Upper lobe of right lung (tissue), 1 donor: ENCODE data around the gene STIMATE. TPM values are rescaled to one million over a fixed set of nuclear protein-coding genes. Genes with fewer than 3 reads are reported as not detected.

Experiments
- ATAC-seq: fragments of 200-7000 bp; cut with Tn5 transposase; one replicate; pipeline ENCODE4 v1.9.1; 2020; ENCODE audit warnings: mild to moderate bottlenecking, moderate library complexity
- DNase-seq: peaks from one replicate; pipeline ENCODE4 v3.0.0-alpha.2; 2020
- H3K27ac ChIP-seq: fragments of 200-600 bp; one replicate; pipeline ENCODE4 v1.8.0; 2022
- H3K27me3 ChIP-seq: fragments of 200-600 bp; one replicate; pipeline ENCODE4 v1.8.0; 2022; ENCODE audit warnings: mild to moderate bottlenecking
- H3K36me3 ChIP-seq: fragments of 200-600 bp; one replicate; pipeline ENCODE4 v1.8.0; 2022
- H3K4me1 ChIP-seq: fragments of 200-600 bp; one replicate; pipeline ENCODE4 v1.8.0; 2022
- H3K4me3 ChIP-seq: fragments of 200-600 bp; one replicate; pipeline ENCODE4 v1.8.0; 2022; ENCODE audit warnings: mild to moderate bottlenecking
- H3K9me3 ChIP-seq: fragments of 200-600 bp; one replicate; pipeline ENCODE4 v1.8.0; 2022
- intact Hi-C: fragments of 100-400 bp; cut with DNase I; formaldehyde crosslinking; loops from one replicate; pipeline ENCODE4 v1.11.0; 2022
- total RNA-seq: library from RNA; stranded (reverse); fragmentation: NEBNext Ultra II Directional; extraction: Animal tissue kit (Norgen Biotek cat#: 25700); gene quantifications from one replicate; pipeline ENCODE4 v1.2.1, GENCODE V29; 2021
- TF ChIP-seq, protein P1 (sequence below): fragments of 200-600 bp; IDR thresholded peaks from one replicate; pipeline ENCODE4 v1.8.0; 2022; ENCODE audit warnings: antibody characterized with exemption
- donor health status: DM: no; HTN: yes; CAD: no; lungs with severe emphysema.

STIMATE gene
- total RNA-seq, 1 donor from 2014 or later: 34.7 TPM

DNA sequence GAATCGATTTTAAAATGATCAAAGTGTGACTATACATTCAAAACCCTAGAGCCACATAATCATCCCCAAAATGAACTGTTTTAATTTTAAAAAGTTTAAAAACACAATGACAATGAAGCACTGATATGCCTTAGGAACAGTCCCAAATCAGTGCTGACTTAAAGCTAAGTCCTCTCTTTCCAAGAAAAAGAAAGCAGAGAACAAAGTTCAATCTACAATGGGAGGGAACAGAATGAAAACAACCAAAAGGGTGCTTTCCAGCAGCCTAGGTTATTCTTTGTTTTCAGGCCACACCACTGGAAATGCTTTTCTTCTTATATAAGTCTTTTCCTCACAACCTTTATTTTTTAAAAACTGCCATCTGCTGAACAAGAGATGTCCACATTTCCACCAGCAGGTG, 7.2 kb upstream of the STIMATE start:
- H3K27ac ChIP-seq: no peak overlapping the region
- intact Hi-C loops: no loop called here
- H3K4me3 ChIP-seq: no peak overlapping the region
- ATAC-seq: no peak
- TF ChIP-seq, protein P1, sequence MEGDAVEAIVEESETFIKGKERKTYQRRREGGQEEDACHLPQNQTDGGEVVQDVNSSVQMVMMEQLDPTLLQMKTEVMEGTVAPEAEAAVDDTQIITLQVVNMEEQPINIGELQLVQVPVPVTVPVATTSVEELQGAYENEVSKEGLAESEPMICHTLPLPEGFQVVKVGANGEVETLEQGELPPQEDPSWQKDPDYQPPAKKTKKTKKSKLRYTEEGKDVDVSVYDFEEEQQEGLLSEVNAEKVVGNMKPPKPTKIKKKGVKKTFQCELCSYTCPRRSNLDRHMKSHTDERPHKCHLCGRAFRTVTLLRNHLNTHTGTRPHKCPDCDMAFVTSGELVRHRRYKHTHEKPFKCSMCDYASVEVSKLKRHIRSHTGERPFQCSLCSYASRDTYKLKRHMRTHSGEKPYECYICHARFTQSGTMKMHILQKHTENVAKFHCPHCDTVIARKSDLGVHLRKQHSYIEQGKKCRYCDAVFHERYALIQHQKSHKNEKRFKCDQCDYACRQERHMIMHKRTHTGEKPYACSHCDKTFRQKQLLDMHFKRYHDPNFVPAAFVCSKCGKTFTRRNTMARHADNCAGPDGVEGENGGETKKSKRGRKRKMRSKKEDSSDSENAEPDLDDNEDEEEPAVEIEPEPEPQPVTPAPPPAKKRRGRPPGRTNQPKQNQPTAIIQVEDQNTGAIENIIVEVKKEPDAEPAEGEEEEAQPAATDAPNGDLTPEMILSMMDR: no peak
- H3K27me3 ChIP-seq: no peaks in the 10 kb centered on the region
- peaks cover 31% of the 10 kb centered on the region for H3K36me3 ChIP-seq
- no peaks in the 10 kb centered on the region for H3K9me3 ChIP-seq
- no peaks in the 10 kb centered on the region for H3K4me1 ChIP-seq
- no peak for DNase-seq

- intact Hi-C loops: no loop called here
- H3K27ac ChIP-seq: no peak overlapping the region
These were observed 6.7 kb upstream of the STIMATE start for GRCh38 chr3:52904000-52904399.

DNA sequence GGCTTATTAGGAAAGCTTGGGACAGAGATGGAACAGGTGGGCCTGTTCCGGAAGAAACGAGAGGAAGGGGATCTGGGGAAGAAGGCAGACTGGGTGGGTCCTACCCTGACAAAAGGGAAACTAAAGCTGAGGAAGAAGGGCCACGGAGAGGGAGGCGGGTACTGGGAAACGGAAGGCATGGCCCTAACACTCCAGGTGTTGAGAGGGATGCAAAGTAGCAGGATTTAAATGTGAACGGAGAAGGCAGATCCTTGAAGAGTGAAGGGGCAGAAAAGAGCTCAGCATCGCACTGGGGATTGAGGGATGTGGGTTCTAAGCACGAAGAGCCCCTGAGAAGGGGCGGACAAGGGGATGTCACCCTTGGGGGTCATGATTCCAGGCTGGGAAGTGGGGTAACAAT, 735 bp downstream of the STIMATE start:
- Histone ChIP-seq H3K27me3 (no peaks in the 10 kb centered on the region), H3K36me3 (no peaks in the 10 kb centered on the region), H3K9me3 (no peaks in the 10 kb centered on the region), H3K27ac (peak overlapping the region; percentile 70), H3K4me3 (peak overlapping the region; percentile 90), H3K4me1 (peaks cover 52% of the 10 kb centered on the region)
- no peak for DNase-seq
- peak; percentile 19 for ATAC-seq
- intact Hi-C loops: no loop called here
- TF ChIP-seq, protein P1: no peak

More at GRCh38 chr3:52904000-52904399, 6.7 kb upstream of the STIMATE start:
- Histone ChIP-seq H3K36me3 (peaks cover 31% of the 10 kb centered on the region), H3K4me3 (no peak overlapping the region), H3K27me3 (no peaks in the 10 kb centered on the region), H3K4me1 (no peaks in the 10 kb centered on the region), H3K9me3 (no peaks in the 10 kb centered on the region)
- DNase-seq (no peak), ATAC-seq (no peak)
- TF ChIP-seq, protein P1: no peak

- intact Hi-C loops: no loop called here
- Histone ChIP-seq H3K9me3 (no peaks in the 10 kb centered on the region), H3K36me3 (no peaks in the 10 kb centered on the region), H3K27ac (peak overlapping the region; percentile 70), H3K4me3 (peak overlapping the region; percentile 90), H3K27me3 (no peaks in the 10 kb centered on the region), H3K4me1 (peaks cover 57% of the 10 kb centered on the region)
- TF ChIP-seq, protein P1: no peak
- ATAC-seq (no peak), DNase-seq (no peak)
These were observed 1.2 kb downstream of the STIMATE start for GRCh38 chr3:52896151-52896550.

DNA sequence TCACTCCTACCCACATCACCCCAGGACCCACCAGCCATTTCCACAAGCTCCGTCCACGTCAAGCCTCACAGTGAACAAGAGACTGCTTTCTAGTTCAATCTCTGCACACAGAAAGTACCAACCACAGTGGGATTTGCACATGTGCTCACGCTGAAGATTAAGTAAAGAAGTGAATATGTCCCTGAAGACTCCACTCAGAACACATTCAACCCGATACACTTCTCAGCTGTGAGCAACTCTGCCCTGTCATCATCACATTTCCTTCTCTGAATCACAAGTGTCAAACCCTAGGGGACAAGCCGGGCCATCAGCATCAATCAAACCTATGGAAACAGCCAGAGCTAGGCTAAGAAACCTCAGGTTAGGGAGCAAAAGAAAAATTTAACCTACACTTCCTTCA, 1.9 kb downstream of the STIMATE start:
- TF ChIP-seq, protein P1: no peak
- DNase-seq (no peak), ATAC-seq (no peak)
- no peak overlapping the region for H3K4me3 ChIP-seq
- no peaks in the 10 kb centered on the region for H3K27me3 ChIP-seq
- H3K4me1 ChIP-seq: peaks cover 64% of the 10 kb centered on the region
- intact Hi-C loops: no loop called here
- H3K27ac ChIP-seq: no peak overlapping the region
- H3K9me3 ChIP-seq: no peaks in the 10 kb centered on the region
- H3K36me3 ChIP-seq: no peaks in the 10 kb centered on the region

- intact Hi-C loops: no loop called here
- Histone ChIP-seq H3K9me3 (no peaks in the 10 kb centered on the region), H3K36me3 (no peaks in the 10 kb centered on the region), H3K27ac (peak overlapping the region; percentile 5), H3K27me3 (no peaks in the 10 kb centered on the region), H3K4me1 (peaks cover 70% of the 10 kb centered on the region), H3K4me3 (no peak overlapping the region)
- ATAC-seq (no peak), DNase-seq (no peak)
- TF ChIP-seq, protein P1: no peak
These were observed 2.6 kb downstream of the STIMATE start for GRCh38 chr3:52894756-52895155.
